K562 (cell line): ENCODE measurements around the gene HSD17B12. TPM values are rescaled to one million over a fixed set of nuclear protein-coding genes. Genes with fewer than 3 reads are reported as not detected.

ENCODE experiments used
- ATAC-seq: fragments of 200-7000 bp; cut with Tn5 transposase; 3 replicates; pipeline ENCODE4 v1.9.1; 2020; ENCODE audit warnings: moderate library complexity
- BruUV-seq: library from RNA; stranded (reverse); fragments of 400-500 nt; replicated peaks from 2 replicates; lab custom pipeline; 2021; lab: Mats Ljungman, UMichigan
- CTCF ChIA-PET: fragments of 300-600 bp; formaldehyde crosslinking; extraction: SDS; loops from one replicate; lab custom pipeline; 2021; ENCODE audit warnings: low intra/inter-chr PET ratio; lab: Yijun Ruan, JAX
- POLR2A ChIA-PET: fragments of 300-600, 350-650 bp; sonication (Branson Sonifier 250); formaldehyde crosslinking; extraction: SDS; loops from one replicate; lab custom pipeline; 2021; ENCODE audit warnings: antibody characterized with exemption, inconsistent platforms; lab: Yijun Ruan, JAX
- DNase-seq, 4 experiments: peaks; one replicate each; pipeline versions ENCODE4 v3.0.0 to v3.0.0-alpha.2; 2011 to 2018; ENCODE audit warnings: low spot score in 3 of 4, mixed read lengths in 3 of 4; ENCODE audit errors: extremely low read depth in 1 of 4
- FAIRE-seq: peaks from 2 replicates; lab custom pipeline; 2011; peaks lifted over from hg19 to GRCh38; lab: Jason Lieb, UNC
- H2AFZ ChIP-seq: 2 replicates; pipeline ENCODE4 v1.6.0; 2011; ENCODE audit warnings: low read depth, low read length, control low read depth, inconsistent platforms
- H3K27ac ChIP-seq: fragments of 200-600 bp; 3 replicates; pipeline ENCODE4 v1.8.0; 2011; ENCODE audit warnings: low read depth, mild to moderate bottlenecking, control low read depth, inconsistent platforms, low read length, moderate library complexity, mixed read lengths; ENCODE audit errors: extremely low read depth
- H3K27me3 ChIP-seq, 2 experiments: fragments of 300-600 bp in 1 of 2; 2 replicates in 1 of 2; 3 replicates in 1 of 2; pipeline versions ENCODE4 v1.6.0 to v1.8.0; 2011; ENCODE audit warnings: inconsistent platforms in 2 of 2, low read length in 2 of 2, mild to moderate bottlenecking in 1 of 2, mixed read lengths in 1 of 2, moderate library complexity in 1 of 2; ENCODE audit not compliant: control insufficient read depth in 2 of 2, insufficient read depth in 2 of 2
- H3K36me3 ChIP-seq: fragments of 300-600 bp; 3 replicates; pipeline ENCODE4 v1.8.0; 2011; ENCODE audit warnings: mild to moderate bottlenecking, low read length, inconsistent platforms; ENCODE audit not compliant: control insufficient read depth, insufficient read depth
- H3K4me1 ChIP-seq, 2 experiments: fragments of 200-600 bp in 1 of 2; replicated peaks in 1 of 2; 2 replicates in 1 of 2; 3 replicates in 1 of 2; pipeline versions ENCODE4 v1.5.1 to v1.8.0; 2011; ENCODE audit warnings: inconsistent platforms in 2 of 2, low read length in 2 of 2, mild to moderate bottlenecking in 1 of 2, mixed read lengths in 1 of 2, moderate library complexity in 1 of 2; ENCODE audit not compliant: control insufficient read depth in 2 of 2, insufficient read depth in 2 of 2
- H3K4me2 ChIP-seq: 2 replicates; pipeline ENCODE4 v1.6.1; 2011; ENCODE audit warnings: low read length, control low read depth, inconsistent platforms, mixed read lengths; ENCODE audit not compliant: insufficient read depth
- H3K4me3 ChIP-seq: fragments of 200-600 bp; sonication (generic), shearing (Covaris generic); 2 replicates; pipeline ENCODE4 v1.5.1; 2016; ENCODE audit warnings: control low read depth, inconsistent platforms
- H3K79me2 ChIP-seq: fragments of 200-600 bp; 3 replicates; pipeline ENCODE4 v1.8.0; 2011; ENCODE audit warnings: low read length, inconsistent platforms; ENCODE audit not compliant: control insufficient read depth, insufficient read depth
- H3K9ac ChIP-seq, 2 experiments: 2 replicates each; pipeline versions ENCODE4 v1.6.0 to v1.6.1; 2011; ENCODE audit warnings: low read depth in 2 of 2, low read length in 2 of 2, control low read depth in 1 of 2, inconsistent platforms in 1 of 2, mild to moderate bottlenecking in 1 of 2, mixed read lengths in 1 of 2; ENCODE audit not compliant: insufficient read depth in 1 of 2
- H3K9me1 ChIP-seq: one replicate; pipeline ENCODE4 v1.6.0; 2011; ENCODE audit warnings: inconsistent platforms, mild to moderate bottlenecking, low read length, moderate library complexity; ENCODE audit not compliant: control insufficient read depth, insufficient read depth
- H3K9me3 ChIP-seq: replicated peaks from 2 replicates; pipeline ENCODE4 v1.5.1; 2011; ENCODE audit warnings: low read depth, low read length, inconsistent platforms; ENCODE audit not compliant: control insufficient read depth, insufficient read depth
- H4K20me1 ChIP-seq: replicated peaks from 2 replicates; pipeline ENCODE4 v1.6.1; 2011; ENCODE audit warnings: low read length, inconsistent platforms, mixed read lengths; ENCODE audit not compliant: control insufficient read depth, insufficient read depth
- MAX ChIP-seq: sonication (generic); formaldehyde crosslinking; IDR thresholded peaks from 2 replicates; pipeline ENCODE4 v1.9.0; 2022; ENCODE audit warnings: mild to moderate bottlenecking, missing genetic modification reagents
- SIN3B ChIP-seq: fragments of 450-650 bp; IDR thresholded peaks from 2 replicates; pipeline ENCODE4 v1.6.1; 2017; ENCODE audit warnings: low read depth, mild to moderate bottlenecking, moderate library complexity
- ZNF121 ChIP-seq: sonication (generic); formaldehyde crosslinking; conservative IDR thresholded peaks from 2 replicates; pipeline ENCODE4 v1.8.0; 2022; ENCODE audit warnings: missing genetic modification reagents
- WGBS: fragments of 100-300 bp; shearing (Covaris generic); methylation state at CpG from one replicate; pipeline ENCODE4 v1.1.6; 2016; ENCODE audit warnings: low coverage, mixed read lengths; ENCODE audit not compliant: insufficient coverage; ENCODE audit errors: missing lambda C conversion rate; 5-methylcytosine and 5-hydroxymethylcytosine counted together
- in situ Hi-C: fragments of 300-500 bp; cut with MboI; formaldehyde crosslinking; loops from 4 replicates; pipeline ENCODE4 v1.15.0; 2018; ENCODE audit warnings: inconsistent platforms, mixed read lengths
- intact Hi-C: fragments of 100-400 bp; cut with micrococcal nuclease; formaldehyde crosslinking; loops from 2 replicates; pipeline ENCODE4 v1.14.2; 2022
- polyA plus RNA-seq, 8 experiments: library from polyadenylated mRNA; depleted of rRNA in 4 of 8; stranded (reverse) in 5 of 8; unstranded in 3 of 8; fragments of >200 nt; fragmentation: Nextera tagmentation in 2 of 8; fragmentation: Illumina TruSeq in 1 of 8; extraction: Ambion mirVana in 2 of 8; extraction: Trizol in 1 of 8; gene quantifications; 2 replicates each; pipeline versions ENCODE4 v1.2.1 to v1.2.3, GENCODE V29; 2011 to 2014; ENCODE audit warnings: inconsistent platforms in 1 of 8, missing spikeins in 1 of 8
- total RNA-seq, 7 experiments: library from RNA; depleted of rRNA in 6 of 7; stranded (reverse); fragments of >200 nt in 6 of 7; fragmentation: Illumina TruSeq in 2 of 7; extraction: Trizol in 2 of 7; gene quantifications; 2 replicates each; pipeline versions ENCODE4 v1.2.1 to v1.2.3, GENCODE V29; 2011 to 2021; ENCODE audit warnings: low replicate concordance in 1 of 7

The HSD17B12 gene
- total and polyA plus RNA-seq, 9 of the 15 experiments (the other 6 are each of a cell fraction or from before 2014, with no cell fraction given): 9.1 to 34.5 (median 23.3) TPM

GRCh38 chr11:43770173-43770572, 89.6 kb downstream of the HSD17B12 start:
- no TSS peak for BruUV-seq
- FAIRE-seq (no peak), DNase-seq (no peak), ATAC-seq (no peak)
- 39% methylated on average over 3 of the region's 3 CpGs for WGBS
- ChIA-PET POLR2A (interaction anchor here (0.6 to 0.8 kb wide), 2 partner anchors 14 to 209 kb away, joined by 3 to 4 read pairs; no protein-coding TSS in a partner anchor), CTCF (no interaction called here)
- Histone ChIP-seq H3K27ac (no peak overlapping the region), H3K9me1 (no peaks in the 10 kb centered on the region), H3K9ac (no peak overlapping the region), H4K20me1 (no peaks in the 10 kb centered on the region), H3K4me2 (no peak overlapping the region), H3K4me3 (no peak overlapping the region), H2AFZ (no peak overlapping the region), H3K9me3 (no peaks in the 10 kb centered on the region; the same call in 1 of the 2 replicates), H3K4me1 (no peaks in the 10 kb centered on the region), H3K27me3 (no peaks in the 10 kb centered on the region), H3K79me2 (no peaks in the 10 kb centered on the region), H3K36me3 (no peaks in the 10 kb centered on the region)
- in situ Hi-C loops (no loop called here), intact Hi-C loops (no loop called here)
- no peak for TF ChIP-seq MAX (CRISPR knock-in tag)

DNA sequence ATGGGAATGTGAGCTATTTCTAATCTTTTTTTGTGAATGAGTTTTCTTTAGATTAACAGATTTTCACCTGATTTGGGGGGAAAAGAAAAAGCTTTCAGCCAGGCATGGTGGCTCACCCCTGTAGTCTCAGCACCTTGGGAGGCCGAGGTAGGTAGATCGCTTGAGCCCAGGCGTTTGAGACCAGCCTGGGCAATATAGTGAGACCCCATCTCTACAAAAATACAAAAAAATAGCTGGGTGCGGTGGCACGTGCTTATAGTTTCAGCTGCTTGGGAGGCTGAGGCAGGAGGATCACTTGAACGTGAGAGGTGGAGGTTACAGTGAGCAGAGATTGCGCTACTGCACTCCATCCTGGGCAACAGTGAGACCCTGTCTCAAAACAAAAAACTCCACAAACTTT, 92.2 kb downstream of the HSD17B12 start:
- Histone ChIP-seq H3K4me3 (no peak overlapping the region), H3K9me3 (no peaks in the 10 kb centered on the region; the same call in 1 of the 2 replicates), H3K27ac (no peak overlapping the region), H4K20me1 (no peaks in the 10 kb centered on the region), H2AFZ (no peak overlapping the region), H3K9me1 (no peaks in the 10 kb centered on the region), H3K4me2 (no peak overlapping the region), H3K79me2 (no peaks in the 10 kb centered on the region), H3K36me3 (no peaks in the 10 kb centered on the region), H3K4me1 (no peaks in the 10 kb centered on the region), H3K27me3 (no peaks in the 10 kb centered on the region), H3K9ac (no peak overlapping the region)
- in situ Hi-C loops: no loop called here
- ATAC-seq (no peak), DNase-seq (no peak), FAIRE-seq (no peak)
- intact Hi-C loops: no loop called here
- POLR2A ChIA-PET: interaction anchor here (0.8 to 2.3 kb wide), 2 partner anchors 9 to 10 kb away, joined by 3 to 6 read pairs; no protein-coding TSS in a partner anchor
- BruUV-seq: no TSS peak
- TF ChIP-seq SIN3B (no peak), ZNF121 (0 out of 2 replicates have a peak, but pooled peaks have one; percentile 52)
- CTCF ChIA-PET: no interaction called here
- 46% methylated on average over 7 of the region's 7 CpGs for WGBS
